Psoas muscle (tissue), 8 donors: ENCODE data around the gene GABRB3. TPM values are rescaled to one million over a fixed set of nuclear protein-coding genes. Genes with fewer than 3 reads are reported as not detected.

Experiments used
- ATAC-seq, 4 donors: fragments of 200-7000 bp; cut with Tn5 transposase; one replicate each; pipeline ENCODE4 v1.9.1; 2020; ENCODE audit warnings: moderate library complexity in 3 of 4, mild to moderate bottlenecking in 2 of 4
- DNase-seq, 2 donors: peaks; one replicate each; pipeline ENCODE4 v3.0.0-alpha.2; 2020
- H3K27ac ChIP-seq: fragments of 200-600 bp; one replicate; pipeline ENCODE4 v1.8.0; 2022
- H3K27me3 ChIP-seq, 3 donors: fragments of 200-600 bp in 1 of 3; one replicate each; pipeline versions ENCODE4 v1.6.1 to v1.8.0; 2013 to 2022; ENCODE audit warnings: low read length in 2 of 3, mild to moderate bottlenecking in 2 of 3, moderate library complexity in 1 of 3; ENCODE audit not compliant: insufficient read depth in 3 of 3
- H3K36me3 ChIP-seq, 2 donors: fragments of 200-600 bp in 1 of 2; one replicate each; pipeline versions ENCODE4 v1.6.1 to v1.8.0; 2013 to 2022; ENCODE audit warnings: low read depth in 1 of 2, mild to moderate bottlenecking in 1 of 2, moderate library complexity in 1 of 2; ENCODE audit not compliant: insufficient read depth in 1 of 2
- H3K4me1 ChIP-seq: fragments of 200-600 bp; one replicate; pipeline ENCODE4 v1.8.0; 2022
- H3K4me3 ChIP-seq: fragments of 200-600 bp; one replicate; pipeline ENCODE4 v1.8.0; 2022; ENCODE audit warnings: mild to moderate bottlenecking
- H3K9me3 ChIP-seq: fragments of 200-600 bp; one replicate; pipeline ENCODE4 v1.8.0; 2022
- CTCF ChIP-seq: fragments of 200-600 bp; IDR thresholded peaks from one replicate; pipeline ENCODE4 v1.8.0; 2022; ENCODE audit warnings: antibody characterized with exemption
- WGBS, 3 donors: extraction: QIAGEN DNeasy Blood & Tissue Kit; methylation state at CpG; one replicate each; pipeline versions ENCODE4 v1.1.6 to v1.1.7; 2013; 5-methylcytosine and 5-hydroxymethylcytosine counted together
- intact Hi-C, 2 donors: fragments of 100-400 bp; cut with DNase I; formaldehyde crosslinking; loops; one replicate each; pipeline versions ENCODE4 v1.11.0 to v1.14.2; 2022
- polyA plus RNA-seq, 3 donors: library from polyadenylated mRNA; stranded (reverse); fragments of 200-250 nt; gene quantifications; one replicate each; pipeline ENCODE4 v1.2.3, GENCODE V29; 2013
- total RNA-seq, 4 donors: library from RNA; stranded (reverse); fragmentation: NEBNext Ultra II Directional in 2 of 4; extraction: Animal tissue kit (Norgen Biotek cat#: 25700) in 2 of 4; gene quantifications; one replicate each; pipeline versions ENCODE4 v1.2.1 to v1.2.4, GENCODE V29; 2021 to 2023
- donor health status: healthy with polysubstance abuse.
- donor health status: DM: no; HTN: no; CAD: no; lungs with moderate emphysema.
- donor health status: Bipolar disorder and iron deficiency.
- donor health status: healthy.
- donor health status: DM: yes; HTN: yes; CAD: no.
- donor health status: DM: no; HTN: no; CAD: no.
- donor health status: DM: no; HTN: no; CAD: no.
- donor health status: DM: yes; HTN: yes; CAD: no.

GABRB3 gene
- total and polyA plus RNA-seq, 7 donors, result 0.10 to 1.0 (median 0.25) TPM

- peaks cover 7% of the 10 kb centered on the region for H3K9me3 ChIP-seq
- no peaks in the 10 kb centered on the region for H3K27me3 ChIP-seq
- DNase-seq (no peak), ATAC-seq (no peak)
- H3K36me3 ChIP-seq, result no peaks in the 10 kb centered on the region
- H3K27ac ChIP-seq, result no peak overlapping the region
- intact Hi-C loops, result no loop called here
- H3K4me1 ChIP-seq, result no peaks in the 10 kb centered on the region
- WGBS, 3 donors, result 76 to 83% (median 79%) methylated on average over 4 of the region's 4 CpGs
- H3K4me3 ChIP-seq, result no peak overlapping the region
- TF ChIP-seq CTCF, result no peak
Observed at GRCh38 chr15:26691249-26691648, 81.6 kb downstream of the GABRB3 start.

DNA sequence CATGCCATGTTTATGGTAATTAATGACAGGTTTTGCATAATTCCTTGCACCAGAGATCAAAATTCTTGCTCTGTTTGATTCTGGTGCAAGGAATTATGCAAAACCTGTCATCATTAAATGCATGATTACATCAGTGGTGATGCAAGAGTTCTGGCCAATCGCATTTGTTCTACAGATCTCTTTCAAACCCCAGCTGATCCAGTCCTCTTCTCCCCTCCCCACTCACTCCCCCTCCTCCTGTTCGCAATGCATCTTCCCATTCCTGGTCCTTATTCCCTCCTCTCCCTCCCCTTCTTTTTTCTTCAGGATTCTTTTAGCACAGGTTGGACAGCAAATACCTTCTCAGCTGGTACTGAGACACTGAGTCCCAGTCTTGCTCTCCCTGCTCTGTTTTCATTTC lies 82.1 kb downstream of the GABRB3 start:
- Histone ChIP-seq H3K4me1 (no peaks in the 10 kb centered on the region), H3K27ac (no peak overlapping the region), H3K9me3 (peaks cover 7% of the 10 kb centered on the region), H3K36me3 (no peaks in the 10 kb centered on the region), H3K27me3 (no peaks in the 10 kb centered on the region), H3K4me3 (no peak overlapping the region)
- 65 to 78% (median 76%) methylated on average over 2 of the region's 2 CpGs for WGBS, 3 donors
- ATAC-seq (no peak), DNase-seq (no peak)
- intact Hi-C loops, result no loop called here
- no peak for TF ChIP-seq CTCF

DNA sequence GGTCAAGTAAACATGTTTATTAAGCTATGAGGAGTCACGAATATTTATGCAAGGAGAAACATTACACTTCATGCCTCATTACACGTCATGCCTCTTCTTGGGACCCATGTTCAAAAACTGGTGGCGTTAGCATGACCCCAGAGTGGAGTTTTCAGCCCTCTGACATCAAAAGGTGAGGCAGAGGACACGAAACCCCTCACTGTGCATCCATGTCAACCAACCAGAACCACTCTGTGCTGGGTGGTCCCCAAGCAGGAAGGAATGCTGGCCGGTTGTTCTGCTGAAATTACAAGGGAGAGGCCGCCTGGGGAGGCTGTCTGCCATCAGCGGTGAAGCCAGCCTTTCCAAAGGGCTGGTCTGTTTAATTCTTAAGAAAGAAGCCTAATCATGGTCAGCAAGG lies 83.4 kb downstream of the GABRB3 start:
- intact Hi-C loops, result loop anchor here in 1 of 2 donors (10.0 kb wide), 1 partner anchor 45 kb away; no protein-coding TSS in a partner anchor
- Histone ChIP-seq H3K4me1 (no peaks in the 10 kb centered on the region), H3K36me3 (no peaks in the 10 kb centered on the region), H3K9me3 (peaks cover 5% of the 10 kb centered on the region), H3K27ac (no peak overlapping the region), H3K4me3 (no peak overlapping the region), H3K27me3 (no peaks in the 10 kb centered on the region)
- TF ChIP-seq CTCF, result no peak
- 57 to 67% (median 65%) methylated on average over 7 of the region's 7 CpGs for WGBS, 3 donors
- no peak for ATAC-seq
- no peak for DNase-seq

DNA sequence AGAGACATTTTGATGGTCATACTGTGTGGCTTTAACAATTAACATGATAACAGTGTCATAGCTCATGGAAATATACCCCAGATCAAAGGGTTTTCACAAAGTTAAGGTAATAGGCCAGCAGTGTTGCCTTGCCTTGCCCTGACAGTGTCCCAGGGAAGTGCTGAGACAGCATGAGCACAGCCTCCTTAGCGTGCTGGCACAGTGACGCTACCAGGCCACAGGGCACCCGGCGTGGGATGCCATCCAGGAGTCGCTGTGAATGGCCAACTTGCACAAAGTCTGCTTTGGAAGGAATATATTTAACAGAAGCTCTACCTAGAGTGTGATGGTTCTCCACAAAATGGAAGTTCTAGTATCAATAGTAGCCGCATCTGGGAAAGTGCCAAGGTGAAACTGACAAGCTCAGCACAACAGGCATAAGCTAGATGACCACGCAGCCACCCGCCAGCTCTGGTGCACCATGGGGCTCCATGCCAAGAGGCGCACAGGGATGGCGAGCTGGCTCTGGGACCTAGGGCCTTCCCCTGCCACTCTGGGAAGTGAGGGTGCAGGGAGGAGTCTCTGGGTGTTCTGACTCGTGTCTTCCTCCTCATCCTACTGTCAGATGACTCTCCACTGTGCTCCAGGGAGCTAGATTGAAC lies 86.2 kb downstream of the GABRB3 start:
- no peak for DNase-seq
- WGBS, 3 donors, result 79 to 81% (median 80%) methylated on average over 11 of the region's 11 CpGs
- H3K9me3 ChIP-seq, result no peaks in the 10 kb centered on the region
- H3K27me3 ChIP-seq, result no peaks in the 10 kb centered on the region
- no peak for TF ChIP-seq CTCF
- no peaks in the 10 kb centered on the region for H3K36me3 ChIP-seq
- H3K4me1 ChIP-seq, result no peaks in the 10 kb centered on the region
- H3K27ac ChIP-seq, result no peak overlapping the region
- intact Hi-C loops, result loop anchor here in 1 of 2 donors (10.0 kb wide), 1 partner anchor 48 kb away; no protein-coding TSS in a partner anchor
- no peak for ATAC-seq
- no peak overlapping the region for H3K4me3 ChIP-seq
